ENCODE results near the gene DPF3. TPM values are rescaled to one million over a fixed set of nuclear protein-coding genes. Genes with fewer than 3 reads are reported as not detected.

The DPF3 gene
- total RNA-seq, 3 donors from 2014 or later: 0.32 to 2.8 (median 1.3) TPM

GRCh38 chr14:72818998-72819397, 74.9 kb downstream of the DPF3 start:
- DNase-seq (ENCODE audit: low spot score in 2 of 2): no peak
- Histone ChIP-seq H3K4me3 (no peak overlapping the region), H3K27me3 (no peaks in the 10 kb centered on the region), H3K4me1 (no peaks in the 10 kb centered on the region), H3K36me3 (no peaks in the 10 kb centered on the region), H3K27ac (no peak overlapping the region), H3K9me3 (peaks cover 0 to 9% of the 10 kb centered on the region in 2 donors)
- no peak for TF ChIP-seq POLR2A (IDR thresholded peaks at IDR 0.05)
- TF ChIP-seq POLR2AphosphoS5 (IDR thresholded peaks at IDR 0.05): no peak
- TF ChIP-seq CTCF (IDR thresholded peaks at IDR 0.05): no peak
- intact Hi-C loops (cut with DNase I; ENCODE audit: low total_unique reads): no loop called here

DNA sequence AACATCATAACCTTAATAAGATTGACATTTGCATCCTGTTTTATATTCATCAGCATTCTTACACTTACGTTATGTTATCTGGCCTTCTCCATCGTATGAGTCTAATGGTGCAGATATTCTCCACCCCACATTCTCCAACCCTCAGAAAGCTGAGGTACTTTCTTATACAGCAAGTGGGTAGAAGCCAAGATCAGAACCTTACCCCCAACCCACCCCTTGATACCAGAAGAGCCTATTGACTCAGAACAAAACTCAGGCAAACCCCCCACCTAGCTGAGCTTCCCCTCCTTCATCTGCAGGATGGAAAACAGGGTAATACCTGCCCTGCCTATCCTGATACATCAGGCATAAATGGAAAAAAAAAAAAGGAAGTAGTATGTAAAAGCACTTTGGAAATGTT, 77.6 kb downstream of the DPF3 start:
- TF ChIP-seq CTCF (IDR thresholded peaks at IDR 0.05) (no peak), POLR2A (IDR thresholded peaks at IDR 0.05) (no peak), POLR2AphosphoS5 (IDR thresholded peaks at IDR 0.05) (no peak)
- intact Hi-C loops (cut with DNase I; ENCODE audit: low total_unique reads): no loop called here
- no peak overlapping the region for H3K4me3 ChIP-seq
- no peaks in the 10 kb centered on the region for H3K36me3 ChIP-seq
- no peak overlapping the region for H3K27ac ChIP-seq
- no peaks in the 10 kb centered on the region for H3K27me3 ChIP-seq
- no peaks in the 10 kb centered on the region for H3K4me1 ChIP-seq
- peaks cover 0 to 9% of the 10 kb centered on the region in 2 donors for H3K9me3 ChIP-seq
- DNase-seq (ENCODE audit: low spot score in 2 of 2): no peak

GRCh38 chr14:72815430-72815829, 78.5 kb downstream of the DPF3 start:
- intact Hi-C loops (cut with DNase I; ENCODE audit: low total_unique reads): no loop called here
- Histone ChIP-seq H3K4me3 (no peak overlapping the region), H3K4me1 (no peaks in the 10 kb centered on the region), H3K36me3 (no peaks in the 10 kb centered on the region), H3K27ac (no peak overlapping the region), H3K27me3 (no peaks in the 10 kb centered on the region), H3K9me3 (peaks cover 0 to 9% of the 10 kb centered on the region in 2 donors)
- no peak for DNase-seq (ENCODE audit: low spot score in 2 of 2)
- TF ChIP-seq POLR2AphosphoS5 (IDR thresholded peaks at IDR 0.05): no peak
- no peak for TF ChIP-seq POLR2A (IDR thresholded peaks at IDR 0.05)
- TF ChIP-seq CTCF (IDR thresholded peaks at IDR 0.05): no peak

DNA sequence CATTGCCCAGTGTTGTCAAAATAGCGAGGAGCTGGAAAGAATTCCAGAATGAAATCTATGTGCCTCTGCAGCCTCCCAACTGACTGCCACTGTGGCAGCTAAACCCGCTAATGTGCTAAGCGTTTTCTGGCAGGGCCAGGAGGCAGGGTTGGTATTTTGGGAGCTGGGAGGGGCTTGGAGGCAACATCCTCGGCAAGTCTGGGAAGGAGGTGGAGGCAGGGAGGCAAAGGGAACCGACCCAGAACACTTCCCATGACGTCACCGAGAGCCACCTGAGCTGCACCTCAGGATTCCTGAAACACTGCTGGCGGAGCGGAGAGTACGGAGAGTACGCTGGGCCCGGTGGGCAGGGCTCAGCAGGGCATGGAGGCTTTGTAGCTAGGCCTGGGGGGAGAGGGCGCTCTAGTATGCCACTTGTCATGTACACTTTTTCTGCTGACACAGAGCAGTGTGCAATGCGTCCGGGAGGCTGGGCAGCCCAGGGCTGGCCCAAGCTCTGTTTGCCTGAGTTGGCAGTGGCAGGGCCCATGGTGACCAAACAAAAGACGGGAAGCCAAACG, 81.5 kb downstream of the DPF3 start:
- H3K27ac ChIP-seq: peak overlapping the region; percentile 71 to 74
- H3K9me3 ChIP-seq: no peaks in the 10 kb centered on the region
- peak; percentile 53 to 76 for DNase-seq (ENCODE audit: low spot score in 2 of 2)
- no peaks in the 10 kb centered on the region for H3K36me3 ChIP-seq
- intact Hi-C loops (cut with DNase I; ENCODE audit: low total_unique reads): no loop called here
- TF ChIP-seq POLR2A (IDR thresholded peaks at IDR 0.05): no peak
- peak in 2 of 3 donors; percentile 14 to 24 for TF ChIP-seq POLR2AphosphoS5 (IDR thresholded peaks at IDR 0.05)
- H3K4me3 ChIP-seq: peak overlapping the region in 2 of 3 donors; percentile 24 to 39
- no peaks in the 10 kb centered on the region for H3K4me1 ChIP-seq
- no peaks in the 10 kb centered on the region for H3K27me3 ChIP-seq

GRCh38 chr14:72810201-72810600, 83.7 kb downstream of the DPF3 start:
- Histone ChIP-seq H3K36me3 (no peaks in the 10 kb centered on the region), H3K4me3 (no peak overlapping the region), H3K9me3 (no peaks in the 10 kb centered on the region), H3K4me1 (no peaks in the 10 kb centered on the region), H3K27me3 (no peaks in the 10 kb centered on the region), H3K27ac (no peak overlapping the region)
- TF ChIP-seq POLR2AphosphoS5 (IDR thresholded peaks at IDR 0.05): no peak
- TF ChIP-seq CTCF (IDR thresholded peaks at IDR 0.05): no peak
- no peak for TF ChIP-seq POLR2A (IDR thresholded peaks at IDR 0.05)
- intact Hi-C loops (cut with DNase I; ENCODE audit: low total_unique reads): no loop called here
- DNase-seq (ENCODE audit: low spot score in 2 of 2): no peak
